H9 (cell line): ENCODE results near the gene YPEL5. TPM values are rescaled to one million over a fixed set of nuclear protein-coding genes. Genes with fewer than 3 reads are reported as not detected.

Experiments
- DNase-seq: peaks from one replicate; pipeline ENCODE4 v3.0.0-alpha.2; 2017
- H2AFZ ChIP-seq: one replicate; pipeline ENCODE4 v1.6.1; 2013; ENCODE audit warnings: mild to moderate bottlenecking, low read length, control low read depth, moderate library complexity
- H2AK5ac ChIP-seq: 2 replicates; pipeline ENCODE4 v1.6.1; 2013; ENCODE audit warnings: low read length, control low read depth, mixed read lengths; ENCODE audit not compliant: insufficient read length
- H2BK120ac ChIP-seq: one replicate; pipeline ENCODE4 v1.6.1; 2013; ENCODE audit warnings: low read depth, mild to moderate bottlenecking, low read length, control low read depth, inconsistent platforms; ENCODE audit not compliant: poor library complexity, severe bottlenecking
- H2BK12ac ChIP-seq: 2 replicates; pipeline ENCODE4 v1.6.1; 2013; ENCODE audit warnings: low read length, control low read depth, mixed read lengths, low read depth; ENCODE audit not compliant: insufficient read length
- H2BK15ac ChIP-seq: 2 replicates; pipeline ENCODE4 v1.6.1; 2013; ENCODE audit warnings: low read depth, low read length, control low read depth
- H2BK20ac ChIP-seq: one replicate; pipeline ENCODE4 v1.6.1; 2013; ENCODE audit warnings: low read depth, mild to moderate bottlenecking, low read length, control low read depth, inconsistent platforms; ENCODE audit not compliant: poor library complexity, severe bottlenecking
- H2BK5ac ChIP-seq: 2 replicates; pipeline ENCODE4 v1.6.1; 2013; ENCODE audit warnings: low read length, control low read depth, mixed read lengths; ENCODE audit not compliant: insufficient read length
- H3K14ac ChIP-seq: 2 replicates; pipeline ENCODE4 v1.6.1; 2013; ENCODE audit warnings: low read length, control low read depth; ENCODE audit not compliant: insufficient read depth
- H3K18ac ChIP-seq: 2 replicates; pipeline ENCODE4 v1.6.1; 2013; ENCODE audit warnings: low read depth, mild to moderate bottlenecking, mixed read lengths, low read length, control low read depth; ENCODE audit not compliant: insufficient read length
- H3K23ac ChIP-seq: 2 replicates; pipeline ENCODE4 v1.6.1; 2013; ENCODE audit warnings: low read length, control low read depth, mixed read lengths, low read depth; ENCODE audit not compliant: insufficient read length
- H3K23me2 ChIP-seq: 2 replicates; pipeline ENCODE4 v1.6.1; 2013; ENCODE audit warnings: low read depth, mild to moderate bottlenecking, mixed read lengths, low read length, control low read depth; ENCODE audit not compliant: insufficient read length, poor library complexity, severe bottlenecking
- H3K27ac ChIP-seq: 2 replicates; pipeline ENCODE4 v1.5.1; 2013; ENCODE audit warnings: low read length, control low read depth, mixed read lengths, low read depth; ENCODE audit not compliant: insufficient read length
- H3K27me3 ChIP-seq: 2 replicates; pipeline ENCODE4 v1.6.1; 2013; ENCODE audit warnings: low read length, control low read depth, inconsistent platforms; ENCODE audit not compliant: insufficient read depth
- H3K4ac ChIP-seq: 2 replicates; pipeline ENCODE4 v1.6.1; 2013; ENCODE audit warnings: low read depth, mild to moderate bottlenecking, control low read depth, inconsistent platforms, low read length, moderate library complexity
- H3K4me1 ChIP-seq: 2 replicates; pipeline ENCODE4 v1.6.1; 2013; ENCODE audit warnings: low read length, control low read depth, inconsistent platforms; ENCODE audit not compliant: insufficient read depth
- H3K4me2 ChIP-seq: 2 replicates; pipeline ENCODE4 v1.6.1; 2013; ENCODE audit warnings: low read length, control low read depth, mixed read lengths; ENCODE audit not compliant: insufficient read length, insufficient read depth
- H3K56ac ChIP-seq: 2 replicates; pipeline ENCODE4 v1.6.1; 2013; ENCODE audit warnings: low read depth, mild to moderate bottlenecking, mixed read lengths, low read length, control low read depth; ENCODE audit not compliant: insufficient read length
- H3K79me1 ChIP-seq: 2 replicates; pipeline ENCODE4 v1.6.1; 2013; ENCODE audit warnings: low read depth, mild to moderate bottlenecking, moderate library complexity, low read length, control low read depth, inconsistent platforms; ENCODE audit not compliant: insufficient read depth, poor library complexity, severe bottlenecking
- H3K79me2 ChIP-seq: 2 replicates; pipeline ENCODE4 v1.6.1; 2013; ENCODE audit warnings: low read length, control low read depth, inconsistent platforms; ENCODE audit not compliant: insufficient read depth
- H3K9ac ChIP-seq: 2 replicates; pipeline ENCODE4 v1.6.1; 2013; ENCODE audit warnings: low read length, control low read depth, mixed read lengths; ENCODE audit not compliant: insufficient read length; ENCODE audit errors: extremely low read depth
- H3K9me3 ChIP-seq: one replicate; pipeline ENCODE4 v1.6.1; 2013; ENCODE audit warnings: low read depth, low read length, inconsistent platforms; ENCODE audit not compliant: control insufficient read depth
- H3T11ph ChIP-seq: one replicate; pipeline ENCODE4 v1.6.1; 2013; ENCODE audit warnings: mild to moderate bottlenecking, low read length, control low read depth, inconsistent platforms
- H4K20me1 ChIP-seq: one replicate; pipeline ENCODE4 v1.6.1; 2013; ENCODE audit not compliant: control insufficient read depth, insufficient read length, insufficient read depth
- H4K5ac ChIP-seq: 2 replicates; pipeline ENCODE4 v1.6.1; 2013; ENCODE audit warnings: low read depth, mild to moderate bottlenecking, mixed read lengths, low read length, control low read depth; ENCODE audit not compliant: insufficient read length
- H4K8ac ChIP-seq: replicated peaks from 2 replicates; pipeline ENCODE4 v1.6.1; 2013; ENCODE audit warnings: low read length, control low read depth, mixed read lengths, low read depth; ENCODE audit not compliant: insufficient read length
- H4K91ac ChIP-seq: 2 replicates; pipeline ENCODE4 v1.6.1; 2013; ENCODE audit warnings: low read depth, mild to moderate bottlenecking, moderate library complexity, mixed read lengths, low read length, control low read depth; ENCODE audit not compliant: insufficient read length
- H3K27ac Mint-ChIP-seq, 3 experiments: 2 replicates in 2 of 3; 3 replicates in 1 of 3; pipeline ENCODE4 v1.8.0; 2020 to 2021; ENCODE audit warnings: mixed read lengths in 3 of 3, mild to moderate bottlenecking in 1 of 3, moderate library complexity in 1 of 3
- H3K27me3 Mint-ChIP-seq: 2 replicates; pipeline ENCODE4 v1.8.0; 2021; ENCODE audit warnings: low read depth, mild to moderate bottlenecking, moderate library complexity, mixed read lengths
- H3K36me3 Mint-ChIP-seq, 3 experiments: 2 replicates in 2 of 3; 3 replicates in 1 of 3; pipeline ENCODE4 v1.8.0; 2020 to 2021; ENCODE audit warnings: low read depth in 3 of 3, mixed read lengths in 3 of 3; ENCODE audit not compliant: insufficient read depth in 1 of 3
- H3K4me1 Mint-ChIP-seq, 2 experiments: 2 replicates each; pipeline ENCODE4 v1.8.0; 2020; ENCODE audit warnings: mixed read lengths in 2 of 2
- H3K4me3 Mint-ChIP-seq, 2 experiments: 2 replicates in 1 of 2; 3 replicates in 1 of 2; pipeline ENCODE4 v1.8.0; 2020 to 2021; ENCODE audit warnings: mild to moderate bottlenecking in 2 of 2, mixed read lengths in 2 of 2, moderate library complexity in 1 of 2
- H3K9me3 Mint-ChIP-seq, 2 experiments: 2 replicates in 1 of 2; 3 replicates in 1 of 2; pipeline ENCODE4 v1.8.0; 2020; ENCODE audit warnings: mild to moderate bottlenecking in 2 of 2, mixed read lengths in 2 of 2, moderate library complexity in 1 of 2
- CTCF ChIP-seq: fragments of 200-600 bp; sonication (generic); conservative IDR thresholded peaks from 3 replicates; pipeline ENCODE4 v1.8.0; 2021; ENCODE audit warnings: antibody characterized with exemption, mild to moderate bottlenecking
- WGBS: extraction: QIAGEN DNeasy Blood & Tissue Kit; methylation state at CpG from one replicate; pipeline ENCODE4 v1.1.7; 2013; ENCODE audit warnings: missing lambda C conversion rate, low lambda C conversion rate, mixed read lengths; ENCODE audit not compliant: insufficient read length; ENCODE audit errors: extremely low coverage; 5-methylcytosine and 5-hydroxymethylcytosine counted together
- total RNA-seq: library from RNA; stranded (reverse); gene quantifications from 2 replicates; pipeline ENCODE4 v1.2.1, GENCODE V29; 2021

YPEL5 gene
- total RNA-seq, 1 experiment from 2014 or later: 28.5 TPM

- H4K91ac ChIP-seq: no peak overlapping the region
- no peak overlapping the region for H3K4ac ChIP-seq
- no peak overlapping the region for H2BK15ac ChIP-seq
- H3K9me3 ChIP-seq: no peaks in the 10 kb centered on the region
- no peak overlapping the region for H4K5ac ChIP-seq
- no peak overlapping the region for H2BK20ac ChIP-seq
- H3K23ac ChIP-seq: no peak overlapping the region
- TF ChIP-seq CTCF: no peak
- no peaks in the 10 kb centered on the region for H3K36me3 Mint-ChIP-seq
- no peak for DNase-seq
- no peak overlapping the region for H2AFZ ChIP-seq
- H3K27me3 Mint-ChIP-seq: no peaks in the 10 kb centered on the region; the same call in 1 of the 2 replicates
- H2BK5ac ChIP-seq: no peak overlapping the region
- no peak overlapping the region for H3K14ac ChIP-seq
- H3K27ac Mint-ChIP-seq: peak overlapping the region in 1 of 3 experiments; percentile 52; a peak in 1 of 7 replicates
- no peaks in the 10 kb centered on the region for H3K23me2 ChIP-seq
- no CpG with 5 or more reads among the region's 2 CpGs for WGBS
- H3K9me3 Mint-ChIP-seq: no peaks in the 10 kb centered on the region
- H3K9ac ChIP-seq: no peak overlapping the region
- no peak overlapping the region for H2BK12ac ChIP-seq
- no peaks in the 10 kb centered on the region for H3K4me1 ChIP-seq
- no peaks in the 10 kb centered on the region for H4K20me1 ChIP-seq
- no peaks in the 10 kb centered on the region for H3K27me3 ChIP-seq
- H3K79me1 ChIP-seq: no peaks in the 10 kb centered on the region
- H3K56ac ChIP-seq: no peak overlapping the region
- peaks cover 9 to 12% of the 10 kb centered on the region in 2 experiments for H3K4me1 Mint-ChIP-seq
- no peak overlapping the region for H2BK120ac ChIP-seq
- H4K8ac ChIP-seq: no peak overlapping the region
- H3K27ac ChIP-seq: no peak overlapping the region
- H2AK5ac ChIP-seq: no peak overlapping the region
- no peak overlapping the region for H3K18ac ChIP-seq
- H3K4me2 ChIP-seq: no peak overlapping the region
- H3T11ph ChIP-seq: no peak overlapping the region
- H3K79me2 ChIP-seq: no peaks in the 10 kb centered on the region
- H3K4me3 Mint-ChIP-seq: no peak overlapping the region
These were observed 38.6 kb upstream of the YPEL5 start for GRCh38 chr2:30108192-30108591.
